ENCODE results near the gene ASB15.
"Not testable (repeated sequence)": the region's sequence is repeated elsewhere in the genome, so short reads cannot be mapped to it uniquely, and the experiment has no call there.

Gene ASB15

DNA sequence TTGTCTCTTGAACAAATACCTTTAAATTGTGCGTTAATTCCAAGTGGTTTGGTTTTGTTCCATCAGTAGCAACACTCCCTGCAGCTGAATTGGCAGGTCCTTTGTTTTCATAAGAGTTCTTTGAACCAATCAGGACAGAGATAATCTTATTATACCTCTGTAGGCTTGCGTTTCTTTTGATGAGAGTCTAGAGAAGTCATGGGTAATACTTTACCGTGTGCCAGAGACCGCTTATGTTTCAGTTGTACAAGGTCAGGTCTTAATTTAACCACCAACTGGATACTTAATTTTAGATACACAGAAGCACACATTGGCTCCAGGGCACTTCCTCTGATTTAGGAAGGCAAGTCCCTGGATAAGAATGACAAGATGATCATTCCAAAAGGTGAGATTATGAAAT is at the start of gene ASB15:
Gene ASB15 (plus strand): TSS at position 292 of the 400 bp plus-strand sequence. CDS start 12,682 bp downstream, outside the sequence.
- no peak for DNase-seq (ENCODE audit: low spot score)

DNA sequence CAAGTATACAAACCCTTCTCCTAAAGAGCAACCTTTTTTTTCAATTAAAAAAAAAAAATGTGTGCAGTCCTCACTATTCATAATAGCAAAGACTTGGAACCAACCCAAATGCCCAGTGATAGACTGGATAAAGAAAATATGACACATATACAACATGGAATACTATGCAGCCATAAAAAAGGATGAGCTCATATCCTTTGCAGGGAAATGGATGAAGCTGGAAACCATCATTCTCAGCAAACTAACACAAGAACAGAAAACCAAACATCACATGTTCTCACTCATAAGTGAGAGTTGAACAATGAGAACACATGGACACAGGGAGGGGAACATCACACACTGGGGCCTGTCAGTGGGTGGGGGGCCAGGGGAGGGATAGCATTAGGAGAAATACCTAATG is 49.5 kb upstream of the ASB15 start:
- not testable (repeated sequence) for DNase-seq (ENCODE audit: low spot score)

DNA sequence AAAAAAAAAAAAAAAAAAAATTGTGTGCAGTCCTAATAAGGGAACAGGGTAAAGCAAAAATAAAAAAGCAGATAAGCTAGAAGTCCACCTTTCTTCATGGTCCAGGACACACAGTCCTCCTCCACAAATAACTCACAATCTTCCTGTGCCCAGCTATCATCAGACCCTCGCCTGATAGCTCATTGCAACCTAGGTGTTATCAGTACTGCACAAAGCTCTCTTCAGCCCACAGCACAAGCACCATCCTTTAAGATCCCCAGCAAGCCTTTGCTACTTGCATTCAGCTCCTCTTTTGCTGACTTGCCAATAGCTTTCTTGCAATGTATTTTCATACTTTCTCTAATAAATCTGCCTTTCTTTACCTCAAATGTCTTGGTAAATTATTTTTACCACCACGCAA is 49.0 kb upstream of the ASB15 start:
- no peak for DNase-seq (ENCODE audit: low spot score)

GRCh38 chr7:123553159-123553558 is 48.5 kb upstream of the ASB15 start:
- DNase-seq (ENCODE audit: low spot score) = no peak

DNA sequence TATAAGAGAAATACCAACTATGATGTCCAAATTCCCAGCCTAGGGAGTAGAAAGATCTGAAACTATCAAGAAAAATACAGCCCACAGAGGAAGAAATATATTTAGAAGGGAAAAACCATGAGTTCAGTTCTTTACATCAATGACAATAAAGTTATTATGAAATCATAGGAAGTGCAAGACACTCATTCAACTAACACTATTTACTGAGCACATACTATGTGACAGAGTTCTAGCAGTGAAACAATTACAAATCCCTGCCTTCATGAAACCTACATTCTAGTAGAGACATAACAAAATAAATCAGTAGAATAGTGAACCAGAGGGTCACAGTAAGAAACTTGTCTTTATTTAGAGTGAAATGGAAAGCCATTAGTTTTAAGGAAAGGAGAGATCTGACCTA is 46.1 kb upstream of the ASB15 start:
- DNase-seq (ENCODE audit: low spot score) = no peak

DNA sequence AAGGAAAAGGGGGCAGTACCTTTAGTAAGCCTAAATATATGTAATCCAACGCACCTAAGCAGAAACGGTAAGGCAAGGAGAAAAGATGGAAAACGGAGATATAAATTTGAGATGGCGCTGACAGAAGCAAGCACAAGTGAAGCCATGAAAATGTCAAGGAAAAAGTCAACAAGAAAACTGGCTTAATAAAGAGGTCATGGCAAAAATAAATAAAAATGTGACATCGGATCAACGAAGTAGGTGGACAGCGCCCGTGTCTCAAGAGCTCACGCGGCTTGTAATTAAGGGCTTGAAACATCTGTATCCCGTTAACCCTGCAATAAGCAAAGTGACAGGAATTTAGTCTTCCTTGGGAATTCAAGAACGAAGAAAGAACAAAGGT is 44.6 kb upstream of the ASB15 start:
- DNase-seq (ENCODE audit: low spot score) = no peak

DNA sequence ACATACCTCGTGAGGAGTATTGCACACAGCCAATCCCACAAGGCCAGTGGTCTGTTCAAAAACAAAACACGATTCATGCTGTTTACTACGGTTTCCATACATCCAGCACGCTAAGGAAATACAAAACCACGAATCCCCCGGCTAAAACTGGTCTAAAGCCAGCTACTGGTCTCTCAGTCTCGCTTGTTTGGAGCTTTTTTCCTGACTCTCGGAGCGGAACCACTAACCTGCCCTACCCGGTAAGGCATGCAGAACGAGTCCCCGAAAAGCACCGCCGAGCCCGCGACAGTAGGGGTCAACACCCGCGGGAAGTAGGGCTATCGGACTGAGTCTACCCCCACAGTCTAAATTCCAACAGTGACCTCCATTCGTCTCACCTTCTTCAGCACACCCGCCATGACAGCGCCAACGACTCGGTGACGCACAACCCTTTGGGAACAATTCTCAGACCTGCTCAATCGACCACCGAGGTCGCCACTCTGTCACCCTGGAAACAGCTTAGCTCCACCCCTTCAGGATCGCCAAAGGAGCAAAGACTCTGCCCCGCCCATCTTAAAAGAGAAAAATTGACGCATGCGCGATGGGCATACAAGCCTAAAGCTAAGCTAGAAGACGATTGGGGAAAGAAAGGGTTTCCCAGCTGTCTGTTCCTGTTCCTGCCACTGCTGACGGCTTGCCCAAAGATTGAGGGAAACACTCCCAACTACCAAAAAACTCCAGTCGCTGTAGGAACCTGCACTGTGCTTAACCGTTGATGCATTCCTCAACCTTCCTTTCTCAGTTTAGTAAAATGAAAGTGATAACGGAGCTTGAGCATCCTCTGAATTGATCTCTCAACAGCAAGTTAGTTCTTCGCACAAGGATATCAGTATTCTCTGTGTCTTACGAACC is 44.0 kb upstream of the ASB15 start, which contains the start of gene NDUFA5:
Gene NDUFA5 (minus strand): TSS at position 421 of the 891 bp plus-strand sequence. CDS start 23 bp downstream, at position 398.
- peak; percentile 71 for DNase-seq (ENCODE audit: low spot score)

DNA sequence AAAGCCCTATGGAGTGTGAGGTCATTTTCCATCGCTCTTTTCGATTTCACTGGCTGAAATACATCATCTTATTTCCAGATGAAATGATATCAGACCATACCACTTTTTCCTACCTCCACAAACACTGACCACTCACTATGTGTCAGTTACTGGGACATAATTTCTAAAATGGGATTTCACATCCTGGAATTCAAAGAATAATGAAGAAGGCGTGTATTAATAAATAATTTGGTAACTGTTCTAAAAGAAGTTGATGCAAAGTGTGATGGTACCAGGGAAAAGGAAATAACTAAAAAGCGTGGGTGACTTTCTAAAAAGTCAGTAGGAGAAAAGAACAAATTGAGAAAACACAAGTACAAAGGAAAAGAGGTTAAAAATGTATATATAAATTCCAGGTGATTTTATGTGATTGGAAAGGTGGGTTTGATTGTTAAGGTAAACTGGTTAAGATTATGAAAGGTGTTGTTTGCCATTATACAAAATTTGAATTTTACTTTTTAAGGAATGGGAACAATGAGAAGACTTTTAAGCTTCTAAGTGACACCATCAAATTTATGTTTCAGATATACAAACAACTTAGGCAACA is 43.2 kb upstream of the ASB15 start:
- DNase-seq (ENCODE audit: low spot score) = no peak

DNA sequence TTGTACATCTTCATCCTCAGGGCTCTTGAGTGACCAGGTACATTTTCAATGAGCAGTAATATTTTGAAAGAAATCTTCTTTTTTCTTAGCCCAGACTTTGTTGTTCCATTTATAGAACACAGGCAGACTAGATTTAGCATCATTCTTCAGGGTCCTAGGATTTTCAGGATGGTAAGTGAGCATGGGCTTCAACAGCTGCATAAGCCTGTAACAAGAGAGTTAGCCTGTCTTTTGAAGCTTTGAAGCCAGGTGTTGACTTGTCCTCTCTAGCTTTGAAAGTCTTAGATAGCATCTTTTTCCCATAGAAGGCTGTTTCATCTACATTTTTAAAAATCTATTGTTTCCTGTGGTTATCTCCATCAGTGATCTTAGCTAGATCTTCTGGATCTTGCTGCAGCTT is 39.5 kb upstream of the ASB15 start:
- DNase-seq (ENCODE audit: low spot score) = no peak

GRCh38 chr7:123569352-123570010 is 32.1 kb upstream of the ASB15 start:
- no peak for DNase-seq (ENCODE audit: low spot score)

DNA sequence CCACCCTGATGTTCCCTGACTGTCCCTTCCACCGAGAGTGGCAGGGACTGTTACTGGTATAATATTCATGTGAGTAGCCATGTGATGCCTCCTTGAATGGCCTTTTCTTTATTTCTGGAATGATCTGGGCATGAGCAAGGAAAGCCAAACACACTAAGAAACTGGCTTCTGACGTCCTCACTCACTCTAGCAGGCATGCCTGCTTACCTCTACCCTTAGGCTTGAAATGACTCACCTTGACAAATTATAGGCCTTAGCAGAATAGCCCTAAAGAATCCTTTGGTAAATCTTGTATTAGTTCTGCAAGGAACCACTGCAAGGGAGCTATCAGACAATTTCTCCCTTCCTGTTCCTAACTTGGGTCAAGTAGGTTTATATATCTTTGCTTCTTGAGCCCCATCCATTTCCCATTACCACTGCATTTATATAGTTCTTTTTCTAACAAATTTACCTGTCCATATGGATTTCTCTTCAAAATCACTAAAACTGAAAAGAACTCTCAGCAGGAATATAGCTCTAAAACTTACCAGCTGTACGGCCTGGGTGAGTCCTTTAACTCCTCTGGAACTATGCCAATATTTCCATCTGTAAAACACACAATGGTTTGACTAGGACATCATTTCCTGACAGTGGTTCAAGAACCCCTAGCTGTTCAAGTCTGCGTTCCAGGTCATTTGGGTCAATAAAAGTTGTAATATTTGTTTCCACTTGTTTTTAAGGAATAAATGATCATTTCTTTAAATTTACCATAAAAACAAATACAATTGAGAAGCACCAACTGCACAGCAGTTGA is 31.0 kb upstream of the ASB15 start:
- DNase-seq (ENCODE audit: low spot score) = no peak

- no peak for DNase-seq (ENCODE audit: low spot score)
Measured at GRCh38 chr7:123571187-123571586, 30.4 kb upstream of the ASB15 start.

DNA sequence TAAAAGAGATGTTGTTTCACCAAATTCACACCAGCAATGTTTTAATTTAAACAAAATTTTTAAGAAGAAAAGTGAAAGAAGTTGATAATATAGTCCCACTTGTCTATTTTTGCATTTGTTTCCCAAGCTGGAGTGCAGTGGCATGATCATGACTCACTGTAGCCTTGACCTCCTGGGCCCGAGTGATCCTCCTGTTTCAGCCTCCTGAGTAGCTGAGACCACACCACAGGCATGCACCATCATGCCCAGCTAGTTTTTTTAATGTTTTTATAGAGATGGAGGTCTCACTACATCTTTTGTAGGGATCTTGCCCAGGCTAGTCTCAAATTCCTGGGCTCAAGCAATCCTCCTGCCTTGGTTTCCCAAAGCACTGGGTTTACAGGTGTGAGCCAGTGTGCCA is 29.9 kb upstream of the ASB15 start:
- DNase-seq (ENCODE audit: low spot score) = no peak

DNA sequence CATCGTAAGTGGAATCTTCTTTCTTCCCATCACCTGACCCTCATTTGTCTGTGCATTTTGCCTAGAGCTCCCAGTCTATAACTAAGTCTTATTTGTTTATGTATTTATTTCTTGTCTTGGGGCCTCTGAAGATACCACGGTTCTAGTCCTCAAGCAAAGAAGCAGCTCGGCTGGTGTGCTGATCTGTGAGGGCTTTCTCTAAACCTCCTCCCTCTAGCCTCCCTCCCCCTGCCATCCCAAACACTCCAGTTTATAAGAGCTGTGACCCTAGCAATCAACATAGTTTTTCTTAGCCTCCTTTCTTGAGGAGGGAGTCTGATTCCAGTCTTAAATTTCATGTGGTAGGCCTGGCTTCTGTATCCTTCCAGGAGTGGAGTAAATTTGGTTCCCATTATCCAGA is 28.3 kb upstream of the ASB15 start:
- no peak for DNase-seq (ENCODE audit: low spot score)

DNA sequence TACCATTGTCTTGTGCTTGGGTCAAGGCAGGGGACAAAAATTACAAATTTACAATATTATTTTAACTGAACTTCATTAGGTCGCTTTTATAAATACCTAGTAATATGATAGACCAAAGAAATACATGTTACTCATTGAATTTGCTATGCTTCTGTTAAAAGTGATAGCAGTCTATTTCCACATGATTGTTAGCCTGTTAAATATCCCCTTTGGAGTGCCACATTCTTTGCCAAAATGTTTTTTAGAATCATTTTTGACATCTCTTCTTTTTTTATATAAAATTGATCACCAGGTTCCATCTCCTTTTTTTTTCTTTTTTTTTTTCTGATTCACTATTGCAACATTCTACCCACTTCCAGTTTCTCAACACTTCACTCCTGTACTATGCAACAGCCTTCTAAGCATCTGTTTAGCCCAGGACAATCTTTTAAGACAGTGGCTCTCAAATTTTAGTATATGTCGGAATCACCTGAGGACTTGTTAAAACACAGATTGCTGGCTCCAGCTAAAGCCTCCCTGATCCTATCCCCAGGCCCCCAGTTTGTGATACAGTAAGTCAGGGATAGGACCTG is 27.6 kb upstream of the ASB15 start:
- DNase-seq (ENCODE audit: low spot score) = no peak

GRCh38 chr7:123579416-123579815 is 22.2 kb upstream of the ASB15 start:
- DNase-seq (ENCODE audit: low spot score) = no peak

DNA sequence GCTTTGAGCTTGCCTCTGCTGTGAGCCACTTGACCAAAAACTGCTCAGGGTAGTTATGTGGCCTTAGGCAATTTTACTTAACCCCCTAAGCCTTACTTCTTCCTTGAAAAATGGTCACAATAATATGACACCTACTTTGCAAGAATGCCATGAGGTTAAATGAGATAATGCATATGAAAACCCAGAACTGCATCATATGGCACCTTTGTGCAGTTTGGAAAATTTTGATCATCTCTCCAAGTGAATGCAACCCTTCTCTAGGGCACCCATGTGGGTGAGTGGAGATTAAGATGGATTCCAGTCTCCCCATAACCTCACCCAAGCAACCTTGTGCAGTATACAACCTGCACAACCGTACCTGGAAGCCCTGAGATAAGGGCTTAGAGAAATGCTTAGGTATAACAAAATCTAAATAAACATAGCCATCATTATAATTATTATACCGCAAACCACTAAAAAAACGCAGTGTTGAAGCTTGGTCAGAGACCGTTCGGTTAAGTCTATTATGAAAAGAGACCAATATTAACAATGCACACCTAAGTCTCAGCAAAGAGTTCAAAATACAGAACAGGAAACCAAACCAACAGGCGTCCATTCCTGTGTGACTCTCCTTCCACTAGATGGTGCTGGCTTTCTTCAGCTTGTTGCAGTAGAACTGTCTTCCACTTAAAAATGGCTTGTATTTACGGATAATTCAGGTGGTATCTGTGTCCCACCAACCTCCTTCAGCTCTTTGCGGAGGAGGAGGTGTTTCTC is 21.0 kb upstream of the ASB15 start:
- DNase-seq (ENCODE audit: low spot score) = peak; percentile 11

DNA sequence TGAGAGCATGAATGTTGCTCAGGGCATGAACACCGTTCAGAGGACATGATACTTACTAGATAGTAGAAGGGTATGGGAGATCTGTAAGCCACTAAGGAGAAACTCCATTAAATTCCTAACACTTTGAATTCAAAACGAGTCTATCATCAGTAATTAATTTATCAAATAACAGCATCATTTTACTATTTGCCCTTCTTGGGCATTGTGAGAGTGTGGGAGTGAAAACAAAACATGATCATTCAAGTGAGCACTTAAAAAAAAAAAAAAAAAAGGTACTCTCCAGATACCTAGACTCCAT is 20.5 kb upstream of the ASB15 start:
- DNase-seq (ENCODE audit: low spot score) = no peak

DNA sequence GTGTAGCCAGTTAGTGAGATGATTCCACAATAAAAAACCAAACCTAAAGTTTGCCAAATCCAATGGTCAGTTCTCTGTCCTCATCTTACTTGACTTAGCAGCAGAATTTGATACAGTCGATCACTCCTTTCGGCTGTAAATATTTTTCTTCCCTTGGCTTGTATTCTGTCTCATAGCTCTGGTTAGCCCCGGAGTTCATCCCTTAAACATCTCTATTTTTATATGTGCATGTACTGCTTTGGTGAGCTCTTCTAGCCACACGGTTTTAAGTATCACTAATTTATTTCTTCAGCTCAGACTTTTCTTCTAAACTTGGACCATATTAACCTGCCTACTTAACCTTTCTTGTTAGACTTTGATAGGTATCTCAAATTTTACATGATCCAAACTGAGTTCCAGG is 17.8 kb upstream of the ASB15 start:
- no peak for DNase-seq (ENCODE audit: low spot score)

DNA sequence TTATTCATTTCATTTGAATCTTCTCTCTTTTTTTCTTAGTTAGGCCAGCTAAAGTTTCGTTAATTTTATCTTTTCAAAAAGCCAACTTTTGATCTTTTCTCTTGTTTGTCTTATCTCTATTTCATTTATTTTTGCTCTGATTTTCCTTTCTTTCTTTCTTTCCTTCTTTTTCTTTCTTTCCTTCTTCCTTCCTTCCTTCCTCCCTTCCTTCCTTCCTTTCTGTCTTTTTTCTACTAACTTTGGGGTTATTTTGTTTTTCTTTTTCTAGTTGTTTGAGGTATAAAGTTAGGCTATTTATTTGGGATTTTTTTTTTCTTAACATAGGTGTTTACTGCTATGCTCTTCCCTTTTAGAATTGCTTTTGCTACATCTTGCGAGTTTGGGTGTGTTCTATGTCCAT is 13.2 kb upstream of the ASB15 start:
- DNase-seq (ENCODE audit: low spot score) = no peak

DNA sequence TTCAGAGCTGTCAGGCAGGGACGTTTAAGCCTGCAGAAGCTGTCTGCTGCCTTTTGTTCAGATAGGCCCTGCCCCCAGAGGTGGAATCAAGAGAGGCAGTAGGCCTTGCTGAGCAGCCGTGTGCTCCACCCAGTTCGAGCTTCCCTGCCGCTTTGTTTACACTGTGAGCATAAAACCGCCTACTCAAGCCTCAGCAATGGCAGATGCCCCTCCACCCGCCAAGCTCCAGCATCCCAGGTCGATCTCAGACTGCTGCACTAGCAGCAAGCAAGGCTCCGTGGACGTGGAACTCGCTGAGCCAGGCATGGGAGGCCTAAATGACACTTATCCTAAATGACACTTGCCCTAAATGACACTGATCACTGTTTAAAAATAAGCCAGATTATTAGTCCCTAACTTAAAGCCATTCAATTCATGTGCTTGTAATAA is 6.8 kb upstream of the ASB15 start:
- DNase-seq (ENCODE audit: low spot score) = no peak
